ENCODE measurements around the gene RIMBP2.

DNA sequence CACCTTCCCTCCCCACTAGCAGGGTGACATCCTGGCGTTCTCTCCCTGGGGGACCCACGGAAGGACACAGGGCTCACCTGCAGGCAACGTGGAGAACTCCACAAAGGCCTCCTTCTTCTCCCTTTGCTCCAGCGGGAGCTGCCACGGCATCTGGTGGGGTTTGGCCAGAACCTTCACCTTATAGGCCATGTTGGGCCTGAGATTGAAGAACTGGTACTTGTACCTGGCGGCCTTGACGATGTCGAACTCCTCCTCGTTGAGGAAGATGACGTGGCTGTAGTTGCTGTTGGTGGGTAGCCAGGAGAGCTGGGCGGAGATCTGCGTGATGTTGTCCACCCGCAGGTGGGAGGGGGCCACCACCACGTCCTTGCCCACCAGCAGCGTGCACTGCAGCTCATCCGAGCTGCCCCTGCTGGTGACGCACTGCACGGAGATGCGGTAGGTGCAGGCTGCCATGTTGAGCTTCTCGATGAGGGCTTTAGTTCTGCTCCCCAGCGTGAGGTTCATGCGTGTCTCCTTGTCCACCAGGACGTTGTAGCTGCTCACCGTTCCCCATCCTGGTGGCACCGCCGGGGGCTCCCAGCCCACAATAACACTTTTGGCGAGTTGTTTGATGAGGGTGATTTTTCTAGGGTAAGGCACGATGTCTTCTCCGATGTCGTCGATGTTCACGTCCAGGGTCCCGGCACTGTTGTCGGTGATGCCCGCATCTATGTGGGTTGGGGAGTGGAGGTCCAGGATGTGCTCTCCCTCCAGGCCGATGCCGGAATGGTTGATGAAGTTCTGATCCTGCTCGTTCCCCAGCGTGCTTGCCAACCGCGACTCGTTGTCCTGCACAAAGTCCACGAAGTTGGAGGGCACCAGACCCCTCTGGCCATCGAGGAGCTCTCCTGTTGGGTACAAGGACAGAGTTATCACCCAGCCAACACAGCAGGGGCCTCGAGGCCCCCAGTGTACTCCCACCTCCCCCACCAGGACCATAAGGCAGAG is 274.0 kb downstream of the RIMBP2 start:
- TF ChIP-seq EZH2 (IDR thresholded peaks at IDR 0.05; ENCODE audit: low read depth, unreplicated experiment) (no peak), ZNF331 (CRISPR knock-in tag; IDR thresholded peaks at IDR 0.05; ENCODE audit: low read depth) (no peak), POLR2AphosphoS5 (IDR thresholded peaks at IDR 0.05; ENCODE audit: low read depth) (no peak), EZH2phosphoT487 (IDR thresholded peaks at IDR 0.05; ENCODE audit: unreplicated experiment) (no peak), CREB1 (CRISPR knock-in tag; IDR thresholded peaks at IDR 0.05; ENCODE audit: low read depth) (no peak), JUNB (IDR thresholded peaks at IDR 0.05; ENCODE audit: unreplicated experiment) (no peak), ZNF114 (CRISPR knock-in tag; IDR thresholded peaks at IDR 0.05) (no peak), NANOG (IDR thresholded peaks at IDR 0.05; ENCODE audit: borderline replicate concordance) (no peak)
- TF ChIP-seq, protein P1, sequence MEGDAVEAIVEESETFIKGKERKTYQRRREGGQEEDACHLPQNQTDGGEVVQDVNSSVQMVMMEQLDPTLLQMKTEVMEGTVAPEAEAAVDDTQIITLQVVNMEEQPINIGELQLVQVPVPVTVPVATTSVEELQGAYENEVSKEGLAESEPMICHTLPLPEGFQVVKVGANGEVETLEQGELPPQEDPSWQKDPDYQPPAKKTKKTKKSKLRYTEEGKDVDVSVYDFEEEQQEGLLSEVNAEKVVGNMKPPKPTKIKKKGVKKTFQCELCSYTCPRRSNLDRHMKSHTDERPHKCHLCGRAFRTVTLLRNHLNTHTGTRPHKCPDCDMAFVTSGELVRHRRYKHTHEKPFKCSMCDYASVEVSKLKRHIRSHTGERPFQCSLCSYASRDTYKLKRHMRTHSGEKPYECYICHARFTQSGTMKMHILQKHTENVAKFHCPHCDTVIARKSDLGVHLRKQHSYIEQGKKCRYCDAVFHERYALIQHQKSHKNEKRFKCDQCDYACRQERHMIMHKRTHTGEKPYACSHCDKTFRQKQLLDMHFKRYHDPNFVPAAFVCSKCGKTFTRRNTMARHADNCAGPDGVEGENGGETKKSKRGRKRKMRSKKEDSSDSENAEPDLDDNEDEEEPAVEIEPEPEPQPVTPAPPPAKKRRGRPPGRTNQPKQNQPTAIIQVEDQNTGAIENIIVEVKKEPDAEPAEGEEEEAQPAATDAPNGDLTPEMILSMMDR (conservative IDR thresholded peaks at IDR 0.05; ENCODE audit: low read depth in 2 of 2): no peak
- TF ChIP-seq, protein P2, sequence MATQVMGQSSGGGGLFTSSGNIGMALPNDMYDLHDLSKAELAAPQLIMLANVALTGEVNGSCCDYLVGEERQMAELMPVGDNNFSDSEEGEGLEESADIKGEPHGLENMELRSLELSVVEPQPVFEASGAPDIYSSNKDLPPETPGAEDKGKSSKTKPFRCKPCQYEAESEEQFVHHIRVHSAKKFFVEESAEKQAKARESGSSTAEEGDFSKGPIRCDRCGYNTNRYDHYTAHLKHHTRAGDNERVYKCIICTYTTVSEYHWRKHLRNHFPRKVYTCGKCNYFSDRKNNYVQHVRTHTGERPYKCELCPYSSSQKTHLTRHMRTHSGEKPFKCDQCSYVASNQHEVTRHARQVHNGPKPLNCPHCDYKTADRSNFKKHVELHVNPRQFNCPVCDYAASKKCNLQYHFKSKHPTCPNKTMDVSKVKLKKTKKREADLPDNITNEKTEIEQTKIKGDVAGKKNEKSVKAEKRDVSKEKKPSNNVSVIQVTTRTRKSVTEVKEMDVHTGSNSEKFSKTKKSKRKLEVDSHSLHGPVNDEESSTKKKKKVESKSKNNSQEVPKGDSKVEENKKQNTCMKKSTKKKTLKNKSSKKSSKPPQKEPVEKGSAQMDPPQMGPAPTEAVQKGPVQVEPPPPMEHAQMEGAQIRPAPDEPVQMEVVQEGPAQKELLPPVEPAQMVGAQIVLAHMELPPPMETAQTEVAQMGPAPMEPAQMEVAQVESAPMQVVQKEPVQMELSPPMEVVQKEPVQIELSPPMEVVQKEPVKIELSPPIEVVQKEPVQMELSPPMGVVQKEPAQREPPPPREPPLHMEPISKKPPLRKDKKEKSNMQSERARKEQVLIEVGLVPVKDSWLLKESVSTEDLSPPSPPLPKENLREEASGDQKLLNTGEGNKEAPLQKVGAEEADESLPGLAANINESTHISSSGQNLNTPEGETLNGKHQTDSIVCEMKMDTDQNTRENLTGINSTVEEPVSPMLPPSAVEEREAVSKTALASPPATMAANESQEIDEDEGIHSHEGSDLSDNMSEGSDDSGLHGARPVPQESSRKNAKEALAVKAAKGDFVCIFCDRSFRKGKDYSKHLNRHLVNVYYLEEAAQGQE (IDR thresholded peaks at IDR 0.05; ENCODE audit: unreplicated experiment): no peak
- TF ChIP-seq, protein P3, sequence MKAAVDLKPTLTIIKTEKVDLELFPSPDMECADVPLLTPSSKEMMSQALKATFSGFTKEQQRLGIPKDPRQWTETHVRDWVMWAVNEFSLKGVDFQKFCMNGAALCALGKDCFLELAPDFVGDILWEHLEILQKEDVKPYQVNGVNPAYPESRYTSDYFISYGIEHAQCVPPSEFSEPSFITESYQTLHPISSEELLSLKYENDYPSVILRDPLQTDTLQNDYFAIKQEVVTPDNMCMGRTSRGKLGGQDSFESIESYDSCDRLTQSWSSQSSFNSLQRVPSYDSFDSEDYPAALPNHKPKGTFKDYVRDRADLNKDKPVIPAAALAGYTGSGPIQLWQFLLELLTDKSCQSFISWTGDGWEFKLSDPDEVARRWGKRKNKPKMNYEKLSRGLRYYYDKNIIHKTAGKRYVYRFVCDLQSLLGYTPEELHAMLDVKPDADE (IDR thresholded peaks at IDR 0.05): no peak
- TF ChIP-seq, protein P4, sequence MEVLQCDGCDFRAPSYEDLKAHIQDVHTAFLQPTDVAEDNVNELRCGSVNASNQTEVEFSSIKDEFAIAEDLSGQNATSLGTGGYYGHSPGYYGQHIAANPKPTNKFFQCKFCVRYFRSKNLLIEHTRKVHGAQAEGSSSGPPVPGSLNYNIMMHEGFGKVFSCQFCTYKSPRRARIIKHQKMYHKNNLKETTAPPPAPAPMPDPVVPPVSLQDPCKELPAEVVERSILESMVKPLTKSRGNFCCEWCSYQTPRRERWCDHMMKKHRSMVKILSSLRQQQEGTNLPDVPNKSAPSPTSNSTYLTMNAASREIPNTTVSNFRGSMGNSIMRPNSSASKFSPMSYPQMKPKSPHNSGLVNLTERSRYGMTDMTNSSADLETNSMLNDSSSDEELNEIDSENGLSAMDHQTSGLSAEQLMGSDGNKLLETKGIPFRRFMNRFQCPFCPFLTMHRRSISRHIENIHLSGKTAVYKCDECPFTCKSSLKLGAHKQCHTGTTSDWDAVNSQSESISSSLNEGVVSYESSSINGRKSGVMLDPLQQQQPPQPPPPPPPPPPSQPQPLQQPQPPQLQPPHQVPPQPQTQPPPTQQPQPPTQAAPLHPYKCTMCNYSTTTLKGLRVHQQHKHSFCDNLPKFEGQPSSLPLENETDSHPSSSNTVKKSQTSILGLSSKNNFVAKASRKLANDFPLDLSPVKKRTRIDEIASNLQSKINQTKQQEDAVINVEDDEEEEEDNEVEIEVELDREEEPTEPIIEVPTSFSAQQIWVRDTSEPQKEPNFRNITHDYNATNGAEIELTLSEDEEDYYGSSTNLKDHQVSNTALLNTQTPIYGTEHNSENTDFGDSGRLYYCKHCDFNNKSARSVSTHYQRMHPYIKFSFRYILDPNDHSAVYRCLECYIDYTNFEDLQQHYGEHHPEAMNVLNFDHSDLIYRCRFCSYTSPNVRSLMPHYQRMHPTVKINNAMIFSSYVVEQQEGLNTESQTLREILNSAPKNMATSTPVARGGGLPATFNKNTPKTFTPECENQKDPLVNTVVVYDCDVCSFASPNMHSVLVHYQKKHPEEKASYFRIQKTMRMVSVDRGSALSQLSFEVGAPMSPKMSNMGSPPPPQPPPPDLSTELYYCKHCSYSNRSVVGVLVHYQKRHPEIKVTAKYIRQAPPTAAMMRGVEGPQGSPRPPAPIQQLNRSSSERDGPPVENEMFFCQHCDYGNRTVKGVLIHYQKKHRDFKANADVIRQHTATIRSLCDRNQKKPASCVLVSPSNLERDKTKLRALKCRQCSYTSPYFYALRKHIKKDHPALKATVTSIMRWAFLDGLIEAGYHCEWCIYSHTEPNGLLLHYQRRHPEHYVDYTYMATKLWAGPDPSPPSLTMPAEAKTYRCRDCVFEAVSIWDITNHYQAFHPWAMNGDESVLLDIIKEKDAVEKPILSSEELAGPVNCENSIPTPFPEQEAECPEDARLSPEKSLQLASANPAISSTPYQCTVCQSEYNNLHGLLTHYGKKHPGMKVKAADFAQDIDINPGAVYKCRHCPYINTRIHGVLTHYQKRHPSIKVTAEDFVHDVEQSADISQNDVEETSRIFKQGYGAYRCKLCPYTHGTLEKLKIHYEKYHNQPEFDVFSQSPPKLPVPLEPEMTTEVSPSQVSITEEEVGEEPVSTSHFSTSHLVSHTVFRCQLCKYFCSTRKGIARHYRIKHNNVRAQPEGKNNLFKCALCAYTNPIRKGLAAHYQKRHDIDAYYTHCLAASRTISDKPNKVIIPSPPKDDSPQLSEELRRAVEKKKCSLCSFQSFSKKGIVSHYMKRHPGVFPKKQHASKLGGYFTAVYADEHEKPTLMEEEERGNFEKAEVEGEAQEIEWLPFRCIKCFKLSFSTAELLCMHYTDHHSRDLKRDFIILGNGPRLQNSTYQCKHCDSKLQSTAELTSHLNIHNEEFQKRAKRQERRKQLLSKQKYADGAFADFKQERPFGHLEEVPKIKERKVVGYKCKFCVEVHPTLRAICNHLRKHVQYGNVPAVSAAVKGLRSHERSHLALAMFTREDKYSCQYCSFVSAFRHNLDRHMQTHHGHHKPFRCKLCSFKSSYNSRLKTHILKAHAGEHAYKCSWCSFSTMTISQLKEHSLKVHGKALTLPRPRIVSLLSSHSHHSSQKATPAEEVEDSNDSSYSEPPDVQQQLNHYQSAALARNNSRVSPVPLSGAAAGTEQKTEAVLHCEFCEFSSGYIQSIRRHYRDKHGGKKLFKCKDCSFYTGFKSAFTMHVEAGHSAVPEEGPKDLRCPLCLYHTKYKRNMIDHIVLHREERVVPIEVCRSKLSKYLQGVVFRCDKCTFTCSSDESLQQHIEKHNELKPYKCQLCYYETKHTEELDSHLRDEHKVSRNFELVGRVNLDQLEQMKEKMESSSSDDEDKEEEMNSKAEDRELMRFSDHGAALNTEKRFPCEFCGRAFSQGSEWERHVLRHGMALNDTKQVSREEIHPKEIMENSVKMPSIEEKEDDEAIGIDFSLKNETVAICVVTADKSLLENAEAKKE (CRISPR knock-in tag; IDR thresholded peaks at IDR 0.05): no peak
